RWPE2 (cell line): Measurements from ENCODE around the gene C1QTNF5.

Experiments used
- ATAC-seq: fragments of 200-7000 bp; cut with Tn5 transposase; 3 replicates; pipeline ENCODE4 v1.9.1; 2021; ENCODE audit warnings: low read depth
- DNase-seq: peaks from one replicate; pipeline ENCODE4 v3.0.0-alpha.2; 2020; ENCODE audit warnings: low spot score
- H3K27ac ChIP-seq: fragments of 450-650 bp; 2 replicates; pipeline ENCODE4 v1.5.1; 2017; ENCODE audit warnings: mild to moderate bottlenecking; ENCODE audit not compliant: poor library complexity, severe bottlenecking
- H3K27me3 ChIP-seq: fragments of 250-450 bp; sonication (Bioruptor Pico); 2 replicates; pipeline ENCODE4 v1.5.1; 2021; ENCODE audit warnings: mild to moderate bottlenecking, moderate library complexity; ENCODE audit not compliant: insufficient read depth, poor library complexity, severe bottlenecking
- H3K36me3 ChIP-seq: fragments of 250-450 bp; sonication (Bioruptor Pico); 2 replicates; pipeline ENCODE4 v1.5.1; 2020; ENCODE audit warnings: low read depth, mild to moderate bottlenecking, moderate library complexity
- H3K4me1 ChIP-seq: fragments of 250-450 bp; sonication (Bioruptor Pico); 2 replicates; pipeline ENCODE4 v1.5.1; 2021; ENCODE audit warnings: mild to moderate bottlenecking, moderate library complexity; ENCODE audit not compliant: insufficient read depth, poor library complexity, severe bottlenecking
- H3K4me3 ChIP-seq: fragments of 250-450 bp; sonication (Bioruptor Pico); 2 replicates; pipeline ENCODE4 v1.5.1; 2021; ENCODE audit warnings: mild to moderate bottlenecking, moderate library complexity; ENCODE audit not compliant: severe bottlenecking
- H3K9me3 ChIP-seq: fragments of 250-450 bp; sonication (Bioruptor Pico); 2 replicates; pipeline ENCODE4 v1.5.1; 2021; ENCODE audit warnings: mild to moderate bottlenecking, moderate library complexity; ENCODE audit not compliant: severe bottlenecking
- TF ChIP-seq, protein P1 (sequence below): fragments of 450-650 bp; IDR thresholded peaks from one replicate; pipeline ENCODE4 v1.5.1; 2017; ENCODE audit warnings: mild to moderate bottlenecking, moderate library complexity; ENCODE audit not compliant: poor library complexity, severe bottlenecking

The C1QTNF5 gene

DNA sequence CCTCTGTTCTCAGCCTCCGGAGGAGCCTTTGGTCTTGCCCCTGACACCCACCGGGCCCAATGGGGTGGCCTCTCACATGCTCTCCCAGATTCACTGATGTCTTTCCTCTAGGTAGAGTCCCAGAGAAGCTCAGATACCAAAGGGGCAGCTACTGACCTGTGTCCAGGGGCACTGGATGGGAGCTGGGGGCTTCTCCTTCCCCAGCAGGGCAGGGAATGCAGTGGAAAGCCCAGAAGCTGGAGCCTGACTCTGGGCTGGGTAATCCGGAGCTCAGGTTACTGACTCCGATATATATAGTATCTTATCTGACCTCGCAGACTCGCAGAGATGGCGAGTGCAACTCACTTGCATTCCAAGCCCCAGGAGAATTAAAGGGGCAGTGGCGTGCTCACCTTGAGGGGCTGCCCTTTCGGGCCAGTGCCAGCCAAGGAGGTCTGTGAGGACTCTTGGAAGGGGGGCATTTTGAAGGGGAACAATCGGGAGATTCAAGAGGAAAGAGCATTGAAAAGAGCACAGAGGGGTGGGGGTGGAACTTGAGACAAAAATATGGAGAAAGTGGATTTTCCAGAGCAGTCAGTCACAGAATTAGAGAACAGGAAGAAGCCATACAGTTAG lies 38.3 kb upstream of the C1QTNF5 start:
- ATAC-seq (no peak), DNase-seq (no peak)
- Histone ChIP-seq H3K27me3 (no peaks in the 10 kb centered on the region), H3K36me3 (no peaks in the 10 kb centered on the region), H3K4me3 (no peak overlapping the region), H3K27ac (no peak overlapping the region), H3K9me3 (no peaks in the 10 kb centered on the region), H3K4me1 (peaks cover 26% of the 10 kb centered on the region)
- TF ChIP-seq, protein P1, sequence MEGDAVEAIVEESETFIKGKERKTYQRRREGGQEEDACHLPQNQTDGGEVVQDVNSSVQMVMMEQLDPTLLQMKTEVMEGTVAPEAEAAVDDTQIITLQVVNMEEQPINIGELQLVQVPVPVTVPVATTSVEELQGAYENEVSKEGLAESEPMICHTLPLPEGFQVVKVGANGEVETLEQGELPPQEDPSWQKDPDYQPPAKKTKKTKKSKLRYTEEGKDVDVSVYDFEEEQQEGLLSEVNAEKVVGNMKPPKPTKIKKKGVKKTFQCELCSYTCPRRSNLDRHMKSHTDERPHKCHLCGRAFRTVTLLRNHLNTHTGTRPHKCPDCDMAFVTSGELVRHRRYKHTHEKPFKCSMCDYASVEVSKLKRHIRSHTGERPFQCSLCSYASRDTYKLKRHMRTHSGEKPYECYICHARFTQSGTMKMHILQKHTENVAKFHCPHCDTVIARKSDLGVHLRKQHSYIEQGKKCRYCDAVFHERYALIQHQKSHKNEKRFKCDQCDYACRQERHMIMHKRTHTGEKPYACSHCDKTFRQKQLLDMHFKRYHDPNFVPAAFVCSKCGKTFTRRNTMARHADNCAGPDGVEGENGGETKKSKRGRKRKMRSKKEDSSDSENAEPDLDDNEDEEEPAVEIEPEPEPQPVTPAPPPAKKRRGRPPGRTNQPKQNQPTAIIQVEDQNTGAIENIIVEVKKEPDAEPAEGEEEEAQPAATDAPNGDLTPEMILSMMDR: no peak

- H3K27me3 ChIP-seq: no peaks in the 10 kb centered on the region
- H3K27ac ChIP-seq: peak overlapping the region; percentile 36
- no peak overlapping the region for H3K4me3 ChIP-seq
- no peak for ATAC-seq
- peaks cover 26% of the 10 kb centered on the region for H3K4me1 ChIP-seq
- no peak for DNase-seq
- no peaks in the 10 kb centered on the region for H3K36me3 ChIP-seq
- TF ChIP-seq, protein P1: no peak
- H3K9me3 ChIP-seq: no peaks in the 10 kb centered on the region
Measured at GRCh38 chr11:119377961-119378667, 37.4 kb upstream of the C1QTNF5 start.

DNA sequence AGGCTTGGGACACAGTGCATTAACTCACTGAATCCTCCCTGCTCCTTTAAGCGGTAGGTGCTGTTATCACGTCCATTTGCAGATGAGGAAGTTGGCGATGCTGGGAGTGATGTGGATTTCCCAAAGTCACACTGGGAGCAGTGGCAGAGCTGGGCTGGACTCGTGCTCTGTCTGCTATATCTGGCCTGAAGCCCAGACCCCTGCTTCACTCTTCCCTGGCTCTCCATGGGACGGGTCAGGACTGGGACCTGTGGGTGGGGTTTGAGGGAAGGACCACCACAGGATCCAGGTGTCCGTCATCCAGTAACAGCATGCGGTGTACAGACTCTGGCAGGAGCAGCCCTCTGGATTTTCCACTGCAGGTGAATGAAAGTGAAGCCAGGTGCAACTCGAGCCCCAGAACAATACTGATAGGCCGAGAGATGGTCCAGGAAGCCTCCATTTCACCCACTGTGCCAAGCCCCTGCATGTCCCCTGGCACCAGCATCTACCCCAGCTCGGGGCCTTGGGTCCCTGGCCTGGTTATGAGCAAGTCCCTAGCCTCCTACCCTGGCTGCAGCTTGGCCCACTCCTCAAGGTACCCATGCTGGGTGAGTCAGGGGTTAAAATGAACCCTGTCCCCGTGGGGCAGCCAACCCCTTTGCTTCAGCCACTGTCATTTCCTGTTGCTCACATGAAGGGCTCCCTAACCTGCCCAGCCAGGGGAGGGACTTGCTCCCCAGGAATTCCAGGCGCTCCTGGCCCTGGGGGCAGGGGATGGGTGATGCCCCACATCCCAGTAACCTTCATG lies 36.6 kb upstream of the C1QTNF5 start:
- TF ChIP-seq, protein P1: no peak
- Histone ChIP-seq H3K9me3 (no peaks in the 10 kb centered on the region), H3K4me3 (no peak overlapping the region), H3K36me3 (no peaks in the 10 kb centered on the region), H3K27ac (peak overlapping the region; percentile 36), H3K27me3 (no peaks in the 10 kb centered on the region), H3K4me1 (peaks cover 26% of the 10 kb centered on the region)
- DNase-seq: no peak
- no peak for ATAC-seq

DNA sequence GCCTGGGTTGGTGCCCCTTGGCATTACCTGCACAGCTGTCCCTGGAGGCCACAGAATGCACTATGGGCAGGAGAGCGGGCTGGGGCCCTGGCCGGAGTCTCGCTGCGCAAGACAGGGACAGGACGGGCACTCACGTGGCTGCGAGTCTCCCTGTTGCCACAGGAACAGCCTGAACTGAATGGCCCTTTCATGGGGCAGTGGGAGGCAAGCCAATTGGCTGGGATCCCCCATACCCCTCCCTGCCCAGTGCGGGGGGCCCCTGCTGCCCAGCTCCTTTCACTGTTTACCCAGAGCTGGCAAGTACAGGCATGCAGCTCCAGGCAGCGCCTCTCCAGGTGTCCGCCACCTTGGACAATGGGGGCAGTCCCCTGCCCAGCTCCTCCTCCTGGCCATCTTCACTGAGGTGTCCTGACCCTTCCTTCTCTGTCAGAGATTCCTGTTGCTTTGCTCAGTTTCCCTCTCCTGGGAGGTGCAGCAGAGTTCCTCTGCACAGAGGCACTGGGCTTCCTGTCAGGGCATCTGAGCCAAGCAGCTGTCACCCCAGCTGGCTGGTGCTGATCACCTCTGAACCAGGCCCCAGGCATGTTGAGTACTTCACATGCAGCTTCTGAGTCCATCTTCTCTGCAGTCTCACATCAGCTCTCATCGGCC lies 35.6 kb upstream of the C1QTNF5 start:
- H3K36me3 ChIP-seq: no peaks in the 10 kb centered on the region
- DNase-seq (peak; percentile 77), ATAC-seq (peak; percentile 66)
- H3K27ac ChIP-seq: peak overlapping the region; percentile 36
- TF ChIP-seq, protein P1: no peak
- H3K9me3 ChIP-seq: no peaks in the 10 kb centered on the region
- peaks cover 29% of the 10 kb centered on the region for H3K4me1 ChIP-seq
- H3K27me3 ChIP-seq: no peaks in the 10 kb centered on the region
- H3K4me3 ChIP-seq: no peak overlapping the region
